Activated CD4-positive, alpha-beta T cell treated with anti-CD3 and anti-CD28 coated beads, Interleukin-2, amount 10 ng/mL, durations not matched to agents 24 days and 14 days (primary cell): ENCODE data around the gene FARP1. TPM values are rescaled to one million over a fixed set of nuclear protein-coding genes. Genes with fewer than 3 reads are reported as not detected.

Experiments used
- DNase-seq: peaks from one replicate; pipeline ENCODE4 v3.0.0; 2022
- H3K27ac Mint-ChIP-seq: one replicate; pipeline ENCODE4 v1.8.0; 2022; ENCODE audit warnings: mild to moderate bottlenecking, mixed read lengths
- H3K27me3 Mint-ChIP-seq: one replicate; pipeline ENCODE4 v1.8.0; 2022; ENCODE audit warnings: mixed read lengths
- H3K36me3 Mint-ChIP-seq: one replicate; pipeline ENCODE4 v1.8.0; 2022; ENCODE audit warnings: low read depth, mild to moderate bottlenecking, mixed read lengths
- H3K4me1 Mint-ChIP-seq: one replicate; pipeline ENCODE4 v1.8.0; 2021; ENCODE audit warnings: mixed read lengths
- H3K4me3 Mint-ChIP-seq: one replicate; pipeline ENCODE4 v1.8.0; 2022; ENCODE audit warnings: mild to moderate bottlenecking, moderate library complexity, mixed read lengths
- H3K9me3 Mint-ChIP-seq: one replicate; pipeline ENCODE4 v1.8.0; 2021; ENCODE audit warnings: mixed read lengths
- intact Hi-C: fragments of 100-400 bp; cut with micrococcal nuclease; formaldehyde crosslinking; loops from one replicate; pipeline ENCODE4 v1.15.1; 2023
- total RNA-seq: library from RNA; stranded (reverse); gene quantifications from 2 replicates; pipeline ENCODE4 v1.2.3, GENCODE V29; 2022

FARP1 gene
- total RNA-seq, 1 donor from 2014 or later: 0.37 TPM

GRCh38 chr13:98212763-98213162 lies 69.9 kb downstream of the FARP1 start:
- Mint-ChIP-seq H3K9me3 (no peaks in the 10 kb centered on the region), H3K27me3 (no peaks in the 10 kb centered on the region), H3K36me3 (no peaks in the 10 kb centered on the region), H3K27ac (no peak overlapping the region), H3K4me3 (no peak overlapping the region), H3K4me1 (no peaks in the 10 kb centered on the region)
- intact Hi-C loops: no loop called here
- no peak for DNase-seq

DNA sequence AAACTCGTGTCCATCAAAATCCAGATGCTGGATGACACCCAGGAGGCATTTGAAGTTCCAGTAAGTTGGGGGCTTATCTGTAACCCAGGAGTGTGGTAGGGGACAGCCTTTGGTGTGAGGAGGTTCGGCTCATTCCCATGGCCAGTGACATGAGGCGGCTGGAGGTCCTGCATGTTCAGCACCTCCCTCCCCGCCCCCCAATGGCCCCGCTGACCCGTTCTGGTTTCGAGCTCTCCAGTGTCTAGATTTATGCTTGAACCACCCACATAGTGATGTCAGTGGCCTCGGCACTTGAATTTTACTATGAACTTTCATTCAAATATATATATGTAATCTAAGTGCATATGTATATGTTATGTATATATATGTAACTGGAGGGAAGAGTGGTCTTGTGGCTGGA lies 70.5 kb downstream of the FARP1 start:
- Mint-ChIP-seq H3K27me3 (no peaks in the 10 kb centered on the region), H3K36me3 (no peaks in the 10 kb centered on the region), H3K4me3 (no peak overlapping the region), H3K27ac (no peak overlapping the region), H3K9me3 (no peaks in the 10 kb centered on the region), H3K4me1 (no peaks in the 10 kb centered on the region)
- intact Hi-C loops: no loop called here
- DNase-seq: no peak

GRCh38 chr13:98214008-98214643 lies 71.2 kb downstream of the FARP1 start:
- H3K27ac Mint-ChIP-seq: no peak overlapping the region
- no peaks in the 10 kb centered on the region for H3K9me3 Mint-ChIP-seq
- no peak overlapping the region for H3K4me3 Mint-ChIP-seq
- DNase-seq: no peak
- no peaks in the 10 kb centered on the region for H3K36me3 Mint-ChIP-seq
- H3K27me3 Mint-ChIP-seq: no peaks in the 10 kb centered on the region
- intact Hi-C loops: no loop called here
- H3K4me1 Mint-ChIP-seq: no peaks in the 10 kb centered on the region

DNA sequence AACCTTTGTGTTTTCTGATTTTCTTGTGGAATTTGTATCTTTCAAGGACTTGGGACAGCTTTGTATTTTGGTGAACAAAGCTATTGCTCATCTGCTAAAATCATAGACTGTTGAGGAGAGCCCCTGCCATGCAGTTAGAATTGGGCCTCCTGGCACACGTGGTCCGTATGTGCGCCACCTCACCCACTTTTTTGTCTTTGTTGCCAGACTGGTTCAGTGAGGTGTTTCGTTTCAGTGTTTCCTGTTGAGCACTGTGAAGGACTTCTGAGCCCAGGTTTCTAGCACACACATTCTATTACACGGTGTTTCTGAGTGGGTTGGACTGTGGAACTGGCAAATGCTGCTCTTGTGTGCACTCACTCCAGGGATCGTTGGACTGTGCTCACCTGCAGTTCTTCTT lies 71.8 kb downstream of the FARP1 start:
- no peak overlapping the region for H3K27ac Mint-ChIP-seq
- intact Hi-C loops: no loop called here
- H3K4me3 Mint-ChIP-seq: no peak overlapping the region
- H3K36me3 Mint-ChIP-seq: no peaks in the 10 kb centered on the region
- no peaks in the 10 kb centered on the region for H3K9me3 Mint-ChIP-seq
- H3K27me3 Mint-ChIP-seq: no peaks in the 10 kb centered on the region
- H3K4me1 Mint-ChIP-seq: no peaks in the 10 kb centered on the region
- DNase-seq: no peak

DNA sequence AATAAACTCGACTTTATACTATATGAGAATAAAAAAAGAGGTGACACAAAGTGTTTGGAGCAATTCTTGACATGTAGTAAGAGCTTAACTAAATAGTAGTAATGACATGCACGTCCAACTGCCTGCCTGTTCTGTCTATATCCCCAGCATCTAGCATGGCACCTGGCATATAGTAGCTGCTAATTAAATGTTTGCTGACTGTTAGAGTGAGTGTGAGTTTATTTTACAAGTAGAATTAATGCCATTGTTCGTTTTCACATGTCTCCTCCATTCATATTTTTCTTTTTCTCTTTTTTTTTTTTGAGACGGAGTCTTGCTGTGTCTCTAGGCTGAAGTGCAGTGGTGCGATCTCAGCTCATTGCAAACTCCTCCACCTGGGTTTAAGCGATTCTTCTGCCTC lies 72.6 kb downstream of the FARP1 start:
- intact Hi-C loops: no loop called here
- no peak for DNase-seq
- no peak overlapping the region for H3K4me3 Mint-ChIP-seq
- no peaks in the 10 kb centered on the region for H3K9me3 Mint-ChIP-seq
- H3K27me3 Mint-ChIP-seq: no peaks in the 10 kb centered on the region
- no peaks in the 10 kb centered on the region for H3K4me1 Mint-ChIP-seq
- no peaks in the 10 kb centered on the region for H3K36me3 Mint-ChIP-seq
- H3K27ac Mint-ChIP-seq: no peak overlapping the region

DNA sequence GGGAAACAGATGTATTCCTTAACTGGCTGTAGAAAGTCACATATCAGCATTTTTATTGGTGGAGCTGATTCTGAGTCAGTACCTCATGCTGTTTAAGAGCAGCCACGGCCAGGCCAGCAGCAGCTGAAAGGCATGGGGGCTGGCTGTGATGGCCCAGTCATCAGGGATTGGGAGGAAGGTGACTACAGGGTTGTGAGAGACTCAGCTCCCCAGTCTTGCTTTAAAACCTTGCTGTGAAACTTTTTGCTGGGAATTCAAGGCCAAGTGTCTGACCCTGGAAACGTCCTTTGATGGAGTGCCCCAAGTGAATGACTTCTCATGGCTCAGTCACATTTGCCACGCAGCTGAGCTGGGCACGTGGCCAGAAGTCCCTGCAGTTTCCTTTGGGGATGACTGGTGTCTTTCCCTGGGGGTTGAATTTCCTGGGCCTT lies 73.3 kb downstream of the FARP1 start:
- intact Hi-C loops: no loop called here
- H3K9me3 Mint-ChIP-seq: no peaks in the 10 kb centered on the region
- H3K27ac Mint-ChIP-seq: no peak overlapping the region
- H3K36me3 Mint-ChIP-seq: no peaks in the 10 kb centered on the region
- no peak overlapping the region for H3K4me3 Mint-ChIP-seq
- peaks cover 1% of the 10 kb centered on the region for H3K27me3 Mint-ChIP-seq
- no peak for DNase-seq
- no peaks in the 10 kb centered on the region for H3K4me1 Mint-ChIP-seq

GRCh38 chr13:98216711-98217285 lies 73.9 kb downstream of the FARP1 start:
- Mint-ChIP-seq H3K9me3 (no peaks in the 10 kb centered on the region), H3K27me3 (peaks cover 1% of the 10 kb centered on the region)

GRCh38 chr13:98217597-98217996 lies 74.7 kb downstream of the FARP1 start:
- no peak for DNase-seq
- no peaks in the 10 kb centered on the region for H3K4me1 Mint-ChIP-seq
- no peaks in the 10 kb centered on the region for H3K9me3 Mint-ChIP-seq
- H3K36me3 Mint-ChIP-seq: no peaks in the 10 kb centered on the region
- intact Hi-C loops: no loop called here
- no peak overlapping the region for H3K4me3 Mint-ChIP-seq
- H3K27ac Mint-ChIP-seq: no peak overlapping the region
- H3K27me3 Mint-ChIP-seq: peaks cover 1% of the 10 kb centered on the region

More at GRCh38 chr13:98216711-98217285, 73.9 kb downstream of the FARP1 start:
- no peak overlapping the region for H3K4me3 Mint-ChIP-seq
- no peak for DNase-seq
- H3K27ac Mint-ChIP-seq: no peak overlapping the region
- no peaks in the 10 kb centered on the region for H3K4me1 Mint-ChIP-seq
- H3K36me3 Mint-ChIP-seq: no peaks in the 10 kb centered on the region
- intact Hi-C loops: no loop called here

- H3K27ac Mint-ChIP-seq: no peak overlapping the region
- DNase-seq: no peak
- intact Hi-C loops: no loop called here
- no peaks in the 10 kb centered on the region for H3K4me1 Mint-ChIP-seq
- H3K36me3 Mint-ChIP-seq: no peaks in the 10 kb centered on the region
- H3K4me3 Mint-ChIP-seq: no peak overlapping the region
- peaks cover 1% of the 10 kb centered on the region for H3K27me3 Mint-ChIP-seq
- no peaks in the 10 kb centered on the region for H3K9me3 Mint-ChIP-seq
Measured at GRCh38 chr13:98219685-98220084, 76.8 kb downstream of the FARP1 start.

DNA sequence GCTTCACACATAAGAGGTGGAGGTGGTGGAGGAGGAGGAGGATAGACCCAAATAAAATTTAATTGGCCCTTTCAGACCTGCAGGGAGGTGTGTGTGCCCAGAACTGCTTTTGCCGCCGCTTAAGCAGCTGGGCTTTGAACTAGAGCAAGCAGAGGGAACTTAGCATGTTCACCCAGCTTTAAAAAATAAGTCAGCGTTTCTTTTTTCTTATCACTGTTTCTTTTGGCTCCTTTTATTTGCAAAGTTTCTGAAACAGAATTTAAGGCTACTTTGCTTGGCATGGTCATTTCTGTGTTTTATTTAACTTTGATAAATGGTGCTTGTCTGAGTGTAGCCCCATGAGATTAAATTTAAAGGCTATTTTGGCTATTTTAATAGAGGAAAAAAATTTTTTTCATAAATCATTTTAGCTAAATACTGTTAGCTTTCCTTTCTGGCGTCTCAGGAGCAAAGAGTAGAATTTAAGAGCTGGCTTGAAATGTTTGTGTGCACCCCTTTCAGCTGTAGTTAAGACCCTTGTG lies 77.4 kb downstream of the FARP1 start:
- Mint-ChIP-seq H3K4me1 (no peaks in the 10 kb centered on the region), H3K27me3 (peaks cover 1% of the 10 kb centered on the region), H3K4me3 (no peak overlapping the region), H3K9me3 (no peaks in the 10 kb centered on the region), H3K36me3 (no peaks in the 10 kb centered on the region), H3K27ac (no peak overlapping the region)
- intact Hi-C loops: no loop called here
- no peak for DNase-seq

DNA sequence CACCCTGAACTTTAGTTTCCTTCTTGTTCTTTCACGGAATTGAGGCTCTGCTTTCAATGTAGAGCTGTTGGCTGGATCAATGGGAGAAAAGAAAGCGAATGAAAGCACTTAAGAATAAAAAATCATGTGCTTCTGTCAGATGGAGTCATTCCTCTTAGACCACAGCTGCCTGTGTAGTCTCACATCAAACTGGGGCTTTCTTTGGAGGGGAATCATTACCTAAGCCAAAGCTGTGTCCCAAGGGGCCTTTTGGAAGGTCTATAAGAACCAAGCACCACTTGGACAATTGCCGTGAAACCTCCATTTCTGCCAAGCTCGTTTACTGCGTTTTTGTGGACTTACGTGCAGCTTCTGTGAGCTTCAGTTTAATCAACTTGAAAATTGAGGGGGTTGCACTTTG lies 78.3 kb downstream of the FARP1 start:
- H3K4me3 Mint-ChIP-seq: no peak overlapping the region
- H3K4me1 Mint-ChIP-seq: no peaks in the 10 kb centered on the region
- H3K27me3 Mint-ChIP-seq: peaks cover 1% of the 10 kb centered on the region
- DNase-seq: no peak
- H3K36me3 Mint-ChIP-seq: no peaks in the 10 kb centered on the region
- intact Hi-C loops: no loop called here
- H3K9me3 Mint-ChIP-seq: no peaks in the 10 kb centered on the region
- H3K27ac Mint-ChIP-seq: no peak overlapping the region

DNA sequence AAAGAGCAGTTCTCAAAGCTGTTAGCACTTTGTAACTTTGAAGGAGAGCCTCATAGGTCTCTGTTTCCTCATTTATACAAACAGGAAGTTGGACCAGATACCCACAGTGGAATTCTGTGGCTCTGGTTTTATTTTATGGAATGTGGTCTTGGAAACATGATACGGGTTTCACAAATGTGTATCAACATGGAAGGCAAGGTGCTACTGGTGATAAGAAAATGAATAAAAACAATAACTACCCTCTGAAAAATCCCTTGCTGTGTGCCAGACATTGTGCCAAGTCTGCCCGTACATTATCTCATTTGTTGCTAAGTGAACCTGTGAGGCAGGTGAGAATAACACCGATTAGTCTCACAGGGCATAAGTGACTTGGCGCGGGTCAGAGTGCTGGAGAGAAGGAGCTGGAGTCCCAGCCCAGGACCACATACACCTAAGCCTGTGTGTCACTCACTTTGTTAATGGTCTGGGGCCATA lies 79.2 kb downstream of the FARP1 start:
- Mint-ChIP-seq H3K27me3 (peaks cover 1% of the 10 kb centered on the region), H3K36me3 (no peaks in the 10 kb centered on the region), H3K9me3 (no peaks in the 10 kb centered on the region), H3K4me1 (no peaks in the 10 kb centered on the region), H3K27ac (no peak overlapping the region), H3K4me3 (no peak overlapping the region)
- no peak for DNase-seq
- intact Hi-C loops: no loop called here

DNA sequence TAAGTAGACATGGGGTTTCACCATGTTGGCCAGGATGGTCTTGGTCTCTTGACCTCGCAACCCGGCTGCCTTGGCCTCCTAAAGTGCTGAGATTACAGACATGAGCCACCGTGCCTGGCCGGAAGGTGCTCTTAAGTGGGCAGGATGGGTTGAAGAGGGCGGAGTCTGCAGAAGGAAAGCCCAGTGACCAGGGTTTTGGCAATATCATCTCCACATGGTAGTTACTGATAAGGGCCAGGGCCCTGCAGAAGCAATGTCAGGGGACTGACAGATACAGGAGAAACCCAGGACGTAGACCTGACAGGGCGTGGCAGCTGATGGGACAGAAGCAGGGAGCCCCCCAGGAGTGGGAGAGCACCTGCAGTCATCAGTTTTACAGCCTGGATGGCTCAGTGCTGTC lies 79.9 kb downstream of the FARP1 start:
- H3K4me1 Mint-ChIP-seq: no peaks in the 10 kb centered on the region
- no peaks in the 10 kb centered on the region for H3K9me3 Mint-ChIP-seq
- no peaks in the 10 kb centered on the region for H3K36me3 Mint-ChIP-seq
- no peak for DNase-seq
- intact Hi-C loops: no loop called here
- no peak overlapping the region for H3K27ac Mint-ChIP-seq
- H3K4me3 Mint-ChIP-seq: no peak overlapping the region
- H3K27me3 Mint-ChIP-seq: peaks cover 1% of the 10 kb centered on the region

DNA sequence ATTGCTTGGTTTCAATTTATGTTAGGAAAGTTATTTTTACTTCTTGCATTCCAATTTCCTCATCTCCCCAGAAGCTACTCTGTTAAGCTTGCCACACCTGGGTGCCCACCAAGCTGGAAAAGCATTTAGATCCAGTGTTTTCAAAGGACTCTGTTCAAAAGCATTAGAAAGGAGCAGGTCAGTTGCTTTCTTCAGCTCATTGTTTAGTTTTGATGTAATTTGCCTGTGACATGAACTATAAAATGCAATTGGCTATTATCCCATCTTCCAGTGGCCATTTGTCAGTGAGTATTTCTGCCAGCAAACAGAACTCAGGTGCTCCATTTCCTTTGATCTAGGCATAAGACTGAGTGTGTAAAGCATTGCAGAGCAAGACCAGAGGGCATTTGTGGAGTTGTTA lies 80.8 kb downstream of the FARP1 start:
- no peak for DNase-seq
- intact Hi-C loops: no loop called here
- no peaks in the 10 kb centered on the region for H3K4me1 Mint-ChIP-seq
- peaks cover 1% of the 10 kb centered on the region for H3K27me3 Mint-ChIP-seq
- no peak overlapping the region for H3K4me3 Mint-ChIP-seq
- no peaks in the 10 kb centered on the region for H3K36me3 Mint-ChIP-seq
- H3K27ac Mint-ChIP-seq: no peak overlapping the region
- no peaks in the 10 kb centered on the region for H3K9me3 Mint-ChIP-seq

DNA sequence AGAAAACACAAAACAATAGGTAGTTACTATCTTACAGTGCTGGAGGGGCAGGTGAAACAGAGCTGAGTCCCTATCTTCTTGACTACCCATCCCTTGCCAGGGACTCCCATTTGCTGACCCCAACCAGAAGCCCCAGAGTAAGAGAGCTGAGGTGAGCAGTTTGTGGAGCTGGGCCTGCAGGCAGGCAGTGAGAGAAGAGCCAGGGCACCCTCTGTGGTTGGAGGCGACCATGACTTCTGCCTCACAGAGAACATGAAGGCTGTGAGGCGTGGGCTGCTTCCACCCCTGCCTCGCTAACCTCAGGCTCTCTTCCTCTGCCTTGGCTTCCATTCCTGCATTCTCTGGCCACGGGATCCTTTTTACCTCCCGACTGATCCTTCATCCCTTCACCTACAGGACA lies 81.7 kb downstream of the FARP1 start:
- Mint-ChIP-seq H3K36me3 (no peaks in the 10 kb centered on the region), H3K27ac (no peak overlapping the region), H3K27me3 (peaks cover 1% of the 10 kb centered on the region), H3K4me1 (no peaks in the 10 kb centered on the region), H3K9me3 (no peaks in the 10 kb centered on the region), H3K4me3 (no peak overlapping the region)
- no peak for DNase-seq
- intact Hi-C loops: no loop called here
